Lung (tissue), 12 donors: Measurements from ENCODE around the gene MAX. TPM values are rescaled to one million over a fixed set of nuclear protein-coding genes. Genes with fewer than 3 reads are reported as not detected.
A peak's percentile ranks its signal among the peaks of the same experiment; 100 is the strongest.
"Not testable (repeated sequence)": the region's sequence is repeated elsewhere in the genome, so short reads cannot be mapped to it uniquely, and the experiment has no call there.

Experiments used
- ATAC-seq: fragments of 200-7000 bp; cut with Tn5 transposase; one replicate; pipeline ENCODE4 v1.9.1; 2020; ENCODE audit warnings: moderate number of reproducible peaks; ENCODE audit not compliant: insufficient read depth, low FRiP score
- DNase-seq, 3 donors: peaks; one replicate each; pipeline ENCODE4 v3.0.0-alpha.2; 2013 to 2017
- H3K27ac ChIP-seq, 2 donors: one replicate each; pipeline ENCODE4 v1.5.1; 2013; ENCODE audit warnings: mild to moderate bottlenecking in 2 of 2, moderate library complexity in 2 of 2, control low read depth in 1 of 2, inconsistent platforms in 1 of 2, low read depth in 1 of 2, low read length in 1 of 2
- H3K27me3 ChIP-seq, 3 donors: one replicate each; pipeline ENCODE4 v1.5.1; 2013; ENCODE audit warnings: low read length in 2 of 3; ENCODE audit not compliant: control insufficient read depth in 3 of 3, insufficient read depth in 3 of 3
- H3K36me3 ChIP-seq, 4 donors: one replicate each; pipeline ENCODE4 v1.5.1; 2013; ENCODE audit warnings: low read length in 4 of 4, mild to moderate bottlenecking in 1 of 4, moderate library complexity in 1 of 4; ENCODE audit not compliant: control insufficient read depth in 4 of 4, insufficient read depth in 4 of 4
- H3K4me1 ChIP-seq, 5 donors: one replicate each; pipeline ENCODE4 v1.5.1; 2013; ENCODE audit warnings: low read length in 5 of 5, mild to moderate bottlenecking in 2 of 5, moderate library complexity in 1 of 5; ENCODE audit not compliant: control insufficient read depth in 5 of 5, insufficient read depth in 5 of 5
- H3K4me3 ChIP-seq: one replicate; pipeline ENCODE4 v1.5.1; 2013; ENCODE audit warnings: mild to moderate bottlenecking, control low read depth, moderate library complexity
- H3K9ac ChIP-seq, 2 donors: one replicate each; pipeline ENCODE4 v1.5.1; 2013; ENCODE audit warnings: low read length in 2 of 2, control low read depth in 1 of 2; ENCODE audit not compliant: insufficient read depth in 1 of 2
- H3K9me3 ChIP-seq, 4 donors: one replicate each; pipeline ENCODE4 v1.5.1; 2013; ENCODE audit warnings: low read length in 3 of 4, mild to moderate bottlenecking in 1 of 4, moderate library complexity in 1 of 4; ENCODE audit not compliant: control insufficient read depth in 4 of 4, insufficient read depth in 3 of 4
- WGBS, 2 donors: extraction: QIAGEN DNeasy Blood & Tissue Kit; methylation state at CpG; one replicate each; pipeline ENCODE4 v1.1.7; 2013; 5-methylcytosine and 5-hydroxymethylcytosine counted together
- polyA plus RNA-seq, 2 donors: library from polyadenylated mRNA; stranded (reverse); fragments of 200-250 nt; gene quantifications; one replicate each; pipeline ENCODE4 v1.2.1, GENCODE V29; 2013
- total RNA-seq, 2 donors: library from RNA; depleted of rRNA in 1 of 2; stranded (reverse); fragments of >200 nt in 1 of 2; gene quantifications; one replicate each; pipeline ENCODE4 v1.2.1, GENCODE V29; 2014 to 2021
- TF ChIP-seq, protein P1 (sequence below): IDR thresholded peaks from 2 replicates; pipeline ENCODE4 v1.5.1; 2012; ENCODE audit warnings: mild to moderate bottlenecking; ENCODE audit errors: control extremely low read depth, extremely low read depth
- donor health status: control.
- donor health status: control.
- donor health status: Bipolar disorder and iron deficiency.
- donor health status: healthy.
- donor health status: DM: yes; HTN: yes; CAD: no.

The MAX gene
- total and polyA plus RNA-seq, 4 donors, result 45.1 to 110 (median 57.7) TPM

DNA sequence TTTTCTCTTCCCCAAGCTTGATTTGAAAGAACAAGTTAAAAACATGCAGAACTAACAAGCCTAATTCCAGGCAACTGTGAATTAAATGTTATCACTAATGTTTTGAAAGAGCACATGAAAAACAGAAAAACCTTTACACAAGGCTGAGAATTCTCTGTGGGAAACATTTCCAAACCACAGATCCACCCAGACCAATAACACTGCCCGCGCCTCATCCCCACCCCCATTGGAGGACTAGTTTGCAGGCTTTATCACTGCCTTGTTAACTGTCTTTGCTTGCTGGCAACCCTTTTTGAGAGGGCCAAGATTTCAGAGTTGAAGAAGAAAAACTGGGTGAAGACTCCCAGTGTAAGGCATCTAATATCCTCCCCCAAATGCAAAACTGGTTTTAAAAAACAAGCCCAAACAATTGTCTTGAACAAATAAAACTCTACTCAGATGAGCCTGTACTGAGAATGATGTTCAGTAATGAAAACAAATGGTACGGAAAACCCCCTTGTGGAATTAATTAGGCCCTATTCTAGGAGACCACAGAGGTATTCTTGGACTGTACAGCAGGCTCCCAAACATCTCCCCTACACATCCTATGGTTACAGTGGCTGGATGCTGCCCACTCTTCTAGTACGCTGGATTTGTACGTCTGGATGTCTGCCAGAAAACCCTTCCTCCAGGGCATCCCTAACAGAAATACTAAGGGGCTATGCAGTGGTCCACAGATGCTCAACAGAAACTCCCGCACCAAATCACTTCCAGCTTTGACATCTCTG lies 5.8 kb downstream of the MAX start:
- Histone ChIP-seq H3K27me3 (no peaks in the 10 kb centered on the region), H3K4me3 (no peak overlapping the region), H3K9ac (no peak overlapping the region), H3K4me1 (peaks cover 3 to 70% (median 36%) of the 10 kb centered on the region in 5 donors), H3K9me3 (no peaks in the 10 kb centered on the region), H3K36me3 (peaks cover 14 to 33% (median 22%) of the 10 kb centered on the region in 4 donors), H3K27ac (peak overlapping the region; percentile 66 to 70)
- DNase-seq, result no peak
- TF ChIP-seq, protein P1, sequence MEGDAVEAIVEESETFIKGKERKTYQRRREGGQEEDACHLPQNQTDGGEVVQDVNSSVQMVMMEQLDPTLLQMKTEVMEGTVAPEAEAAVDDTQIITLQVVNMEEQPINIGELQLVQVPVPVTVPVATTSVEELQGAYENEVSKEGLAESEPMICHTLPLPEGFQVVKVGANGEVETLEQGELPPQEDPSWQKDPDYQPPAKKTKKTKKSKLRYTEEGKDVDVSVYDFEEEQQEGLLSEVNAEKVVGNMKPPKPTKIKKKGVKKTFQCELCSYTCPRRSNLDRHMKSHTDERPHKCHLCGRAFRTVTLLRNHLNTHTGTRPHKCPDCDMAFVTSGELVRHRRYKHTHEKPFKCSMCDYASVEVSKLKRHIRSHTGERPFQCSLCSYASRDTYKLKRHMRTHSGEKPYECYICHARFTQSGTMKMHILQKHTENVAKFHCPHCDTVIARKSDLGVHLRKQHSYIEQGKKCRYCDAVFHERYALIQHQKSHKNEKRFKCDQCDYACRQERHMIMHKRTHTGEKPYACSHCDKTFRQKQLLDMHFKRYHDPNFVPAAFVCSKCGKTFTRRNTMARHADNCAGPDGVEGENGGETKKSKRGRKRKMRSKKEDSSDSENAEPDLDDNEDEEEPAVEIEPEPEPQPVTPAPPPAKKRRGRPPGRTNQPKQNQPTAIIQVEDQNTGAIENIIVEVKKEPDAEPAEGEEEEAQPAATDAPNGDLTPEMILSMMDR, result no peak
- no peak for ATAC-seq
- WGBS, 2 donors, result 55 to 76% methylated on average over 6 of the region's 6 CpGs

DNA sequence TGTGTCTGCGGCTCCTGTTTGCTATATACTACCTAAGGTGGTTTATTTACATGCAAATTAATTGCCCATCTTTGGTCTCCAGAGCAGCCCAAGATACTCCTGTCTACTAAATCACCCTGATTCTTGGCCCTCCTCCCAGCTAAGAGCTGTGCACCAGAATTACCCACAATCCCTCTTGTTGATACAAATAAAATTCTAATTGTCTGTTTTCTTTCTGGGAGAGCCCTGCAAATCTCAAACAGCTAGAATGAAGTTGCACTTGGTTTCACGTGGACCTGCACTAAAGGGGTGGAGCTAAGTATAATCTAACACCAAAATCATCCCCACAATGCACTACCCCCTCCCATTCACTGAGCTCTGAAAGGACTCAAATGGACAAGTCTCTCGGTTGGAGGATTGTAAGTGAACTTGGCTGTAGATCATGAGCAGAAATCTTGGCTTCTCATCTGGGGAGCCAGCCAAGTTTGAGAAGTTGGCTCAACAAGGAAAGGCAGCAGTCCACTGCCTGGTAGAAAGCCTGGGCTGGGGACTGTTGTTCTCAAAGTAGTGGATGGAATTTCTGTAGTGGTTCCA lies 6.6 kb downstream of the MAX start:
- Histone ChIP-seq H3K4me3 (no peak overlapping the region), H3K36me3 (peaks cover 14 to 36% (median 24%) of the 10 kb centered on the region in 4 donors), H3K9me3 (no peaks in the 10 kb centered on the region), H3K4me1 (peaks cover 3 to 69% (median 31%) of the 10 kb centered on the region in 5 donors), H3K27ac (peak overlapping the region; percentile 52 to 66), H3K9ac (no peak overlapping the region), H3K27me3 (no peaks in the 10 kb centered on the region)
- TF ChIP-seq, protein P1, result no peak
- DNase-seq, result peak; percentile 87 to 96 (median 95)
- ATAC-seq, result peak; percentile 31
- 43 to 55% methylated on average over 3 of the region's 3 CpGs for WGBS, 2 donors

DNA sequence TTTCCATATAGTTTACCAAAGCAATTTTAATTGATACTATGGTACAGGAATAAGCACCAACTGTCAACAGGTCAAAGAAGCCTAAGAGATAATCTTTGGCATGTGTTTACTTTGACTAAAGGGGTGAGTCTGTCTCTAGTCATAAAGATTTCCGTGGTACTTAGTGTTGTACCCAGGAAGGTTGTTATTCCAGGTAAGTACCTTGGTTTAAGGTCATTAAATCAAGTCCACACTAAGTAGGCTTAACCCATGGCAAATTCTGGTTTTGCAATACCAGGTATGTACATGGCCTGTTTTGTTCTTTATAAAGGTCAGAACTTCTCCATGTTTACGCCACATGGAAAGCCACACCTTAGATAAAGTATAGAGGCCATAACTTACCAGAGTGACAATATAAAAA lies 10.0 kb downstream of the MAX start:
- Histone ChIP-seq H3K27me3 (no peaks in the 10 kb centered on the region), H3K9me3 (peaks cover 0 to 2% (median 1%) of the 10 kb centered on the region in 4 donors), H3K9ac (no peak overlapping the region), H3K4me1 (peaks cover 2 to 66% (median 24%) of the 10 kb centered on the region in 5 donors), H3K36me3 (peaks cover 27 to 48% (median 37%) of the 10 kb centered on the region in 4 donors), H3K4me3 (no peak overlapping the region), H3K27ac (no peak overlapping the region)
- no peak for DNase-seq
- TF ChIP-seq, protein P1, result no peak
- no peak for ATAC-seq
- 91 to 100% methylated on average over 2 of the region's 2 CpGs for WGBS, 2 donors

DNA sequence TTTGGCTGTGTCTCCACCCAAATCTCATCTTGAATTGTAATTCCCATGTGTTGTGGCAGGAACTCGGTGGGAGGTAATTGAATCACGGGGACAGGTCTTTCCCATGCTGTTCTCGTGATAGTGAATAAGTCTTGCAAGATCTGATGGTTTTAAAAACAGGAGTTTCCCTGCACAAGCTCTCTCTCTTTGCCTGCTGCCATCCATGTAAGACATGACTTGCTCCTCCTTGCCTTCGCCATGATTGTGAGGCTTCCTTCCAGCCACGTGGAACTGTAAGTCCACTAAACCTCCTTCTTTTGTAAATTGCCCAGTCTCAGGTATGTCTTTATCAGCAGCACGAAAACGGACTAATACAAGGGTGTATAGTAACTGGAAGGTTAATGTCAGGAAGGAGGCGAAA lies 14.5 kb downstream of the MAX start:
- DNase-seq, H3K9ac ChIP-seq, ATAC-seq, H3K27ac ChIP-seq, H3K27me3 ChIP-seq, H3K9me3 ChIP-seq, H3K4me3 ChIP-seq: not testable (repeated sequence)
- WGBS, 2 donors, result 90 to 97% methylated on average over 8 of the region's 8 CpGs
- Histone ChIP-seq H3K36me3 (peaks cover 26 to 55% (median 41%) of the 10 kb centered on the region in 4 donors), H3K4me1 (peaks cover 0 to 46% (median 0%) of the 10 kb centered on the region in 5 donors)

DNA sequence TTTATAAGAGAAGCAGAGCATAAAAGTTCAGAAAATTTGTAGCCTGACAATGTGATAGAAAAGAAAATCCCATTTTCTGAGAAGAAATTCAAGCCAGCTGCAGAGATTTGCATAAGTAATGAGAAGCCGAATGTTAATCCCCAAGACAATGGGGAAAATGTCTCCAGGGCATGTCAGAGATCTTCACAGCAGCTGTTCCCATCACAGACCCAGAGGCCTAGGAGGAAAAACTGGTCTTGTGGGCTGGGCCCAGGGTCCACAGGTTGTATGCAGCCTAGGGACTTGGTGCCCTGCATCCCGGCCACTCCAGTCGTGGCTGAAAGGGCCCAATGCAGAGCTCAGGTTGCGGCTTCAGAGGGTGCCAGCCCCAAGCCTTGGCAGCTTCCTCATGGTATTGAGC lies 15.6 kb downstream of the MAX start:
- WGBS, 2 donors, result 96% methylated on average over 4 of the region's 4 CpGs
- not testable (repeated sequence) for DNase-seq, H3K27ac ChIP-seq, H3K4me3 ChIP-seq, H3K27me3 ChIP-seq, H3K9ac ChIP-seq, H3K9me3 ChIP-seq, ATAC-seq
- Histone ChIP-seq H3K4me1 (peaks cover 0 to 35% (median 0%) of the 10 kb centered on the region in 5 donors), H3K36me3 (peaks cover 20 to 52% (median 38%) of the 10 kb centered on the region in 4 donors)
